ENCODE data around the gene EIF3B.
A peak's percentile ranks its signal among the peaks of the same experiment; 100 is the strongest.
"Not testable (repeated sequence)": the region's sequence is repeated elsewhere in the genome, so short reads cannot be mapped to it uniquely, and the experiment has no call there.

The EIF3B gene

GRCh38 chr7:2354186-2354938 is at the start of gene EIF3B:
Gene EIF3B (plus strand): TSS chr7:2354827. CDS start chr7:2354922, 95 bp downstream.
- peak; percentile 78 for DNase-seq
- no peak for TF ChIP-seq CTCF (IDR thresholded peaks at IDR 0.05; ENCODE audit: low read depth, low read length, missing control alignments)
- Histone ChIP-seq H3K36me3 (replicated peaks) (peaks cover 7% of the 10 kb centered on the region), H3K27me3 (replicated peaks) (no peaks in the 10 kb centered on the region), H3K4me3 (ENCODE audit: low read depth, low read length) (peak within 1 kb of the TSS; percentile 94), H3K27ac (peak within 1 kb of the TSS; percentile 100)
- in situ Hi-C loops (cut with HindIII; ENCODE audit: low pct_ligation_motif_present, low sequenced_read_pairs) = no loop called here

GRCh38 chr7:2305258-2305657 is 49.4 kb upstream of the EIF3B start:
- peak overlapping the region; percentile 3 for H3K27ac ChIP-seq
- H3K4me3 ChIP-seq (ENCODE audit: low read depth, low read length); in situ Hi-C loops (cut with HindIII; ENCODE audit: low pct_ligation_motif_present, low sequenced_read_pairs); DNase-seq; H3K27me3 ChIP-seq (replicated peaks); H3K36me3 ChIP-seq (replicated peaks): not testable (repeated sequence)

- Histone ChIP-seq H3K36me3 (replicated peaks) (no peaks in the 10 kb centered on the region), H3K27me3 (replicated peaks) (no peaks in the 10 kb centered on the region), H3K27ac (peak overlapping the region; percentile 46), H3K4me3 (ENCODE audit: low read depth, low read length) (no peak overlapping the region)
- no peak for DNase-seq
- no peak for TF ChIP-seq CTCF (IDR thresholded peaks at IDR 0.05; ENCODE audit: low read depth, low read length, missing control alignments)
- in situ Hi-C loops (cut with HindIII; ENCODE audit: low pct_ligation_motif_present, low sequenced_read_pairs) = no loop called here
These were observed 47.9 kb upstream of the EIF3B start for GRCh38 chr7:2306688-2307087.

GRCh38 chr7:2307690-2308107 is 46.9 kb upstream of the EIF3B start:
- Histone ChIP-seq H3K27ac (no peak overlapping the region), H3K36me3 (replicated peaks) (no peaks in the 10 kb centered on the region), H3K4me3 (ENCODE audit: low read depth, low read length) (no peak overlapping the region), H3K27me3 (replicated peaks) (no peaks in the 10 kb centered on the region)
- no peak for DNase-seq
- no peak for TF ChIP-seq CTCF (IDR thresholded peaks at IDR 0.05; ENCODE audit: low read depth, low read length, missing control alignments)
- in situ Hi-C loops (cut with HindIII; ENCODE audit: low pct_ligation_motif_present, low sequenced_read_pairs) = no loop called here

GRCh38 chr7:2309889-2310331 is 44.7 kb upstream of the EIF3B start:
- in situ Hi-C loops (cut with HindIII; ENCODE audit: low pct_ligation_motif_present, low sequenced_read_pairs) = no loop called here
- Histone ChIP-seq H3K27ac (peak overlapping the region; percentile 86), H3K27me3 (replicated peaks) (no peaks in the 10 kb centered on the region), H3K4me3 (ENCODE audit: low read depth, low read length) (peak overlapping the region; percentile 20), H3K36me3 (replicated peaks) (no peaks in the 10 kb centered on the region)
- no peak for TF ChIP-seq CTCF (IDR thresholded peaks at IDR 0.05; ENCODE audit: low read depth, low read length, missing control alignments)
- DNase-seq = peak; percentile 97

- Histone ChIP-seq H3K4me3 (ENCODE audit: low read depth, low read length) (no peak overlapping the region), H3K27me3 (replicated peaks) (no peaks in the 10 kb centered on the region), H3K36me3 (replicated peaks) (no peaks in the 10 kb centered on the region), H3K27ac (no peak overlapping the region)
- in situ Hi-C loops (cut with HindIII; ENCODE audit: low pct_ligation_motif_present, low sequenced_read_pairs) = no loop called here
- DNase-seq = no peak
- no peak for TF ChIP-seq CTCF (IDR thresholded peaks at IDR 0.05; ENCODE audit: low read depth, low read length, missing control alignments)
These were observed 42.2 kb upstream of the EIF3B start for GRCh38 chr7:2312267-2312929.

Data from brain microvascular endothelial cell (primary cell).